ENCODE measurements around the gene PLXNA3.

The PLXNA3 gene

DNA sequence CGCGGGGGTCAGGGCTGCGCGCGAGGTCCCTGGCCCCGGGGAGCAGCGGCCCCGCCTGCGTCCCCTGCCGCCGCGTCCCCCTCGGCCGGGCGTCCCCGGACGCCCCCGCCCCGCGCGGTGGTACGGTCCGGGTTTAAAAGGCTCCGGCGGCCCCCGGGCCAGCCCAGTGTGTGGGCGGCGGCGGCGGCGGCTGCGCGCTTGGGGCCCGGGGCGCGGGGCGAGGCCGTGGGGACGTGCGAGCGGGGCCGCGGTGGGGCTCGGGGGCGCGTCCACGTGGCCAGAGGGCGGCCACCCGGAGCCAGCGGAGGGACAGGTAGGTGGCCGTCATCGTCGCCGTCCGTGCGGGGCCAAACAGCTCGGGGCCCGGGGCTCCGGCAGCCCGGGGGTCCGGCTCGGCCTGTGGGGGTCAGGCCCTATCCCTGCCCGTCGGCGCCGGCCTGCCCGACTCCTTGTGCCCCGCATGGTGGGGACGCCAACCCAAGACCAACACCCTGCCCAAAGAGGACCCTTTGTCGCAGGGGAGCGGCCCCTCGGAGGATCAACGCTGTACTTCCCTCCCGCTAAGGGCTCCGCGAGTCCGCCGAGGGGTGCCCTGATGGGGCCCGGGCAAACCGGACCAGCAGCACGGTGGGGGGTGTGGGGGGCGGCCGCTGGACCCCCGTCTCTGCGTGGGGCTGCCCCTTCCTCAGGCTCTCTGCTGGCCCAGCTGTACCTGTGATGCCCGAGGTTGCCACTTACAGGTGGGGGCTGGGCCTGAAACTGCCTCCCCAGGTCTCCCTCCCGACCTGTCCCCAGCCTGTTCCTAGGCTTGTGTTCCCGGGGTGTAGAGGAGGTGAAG, at the start of gene PLXNA3:
Gene PLXNA3, plus strand, starts transcription at position 166 of the 838 bp plus-strand sequence. CDS start 1,903 bp downstream, outside the sequence.
- DNase-seq, result peak; percentile 36 to 70 (median 59)

DNA sequence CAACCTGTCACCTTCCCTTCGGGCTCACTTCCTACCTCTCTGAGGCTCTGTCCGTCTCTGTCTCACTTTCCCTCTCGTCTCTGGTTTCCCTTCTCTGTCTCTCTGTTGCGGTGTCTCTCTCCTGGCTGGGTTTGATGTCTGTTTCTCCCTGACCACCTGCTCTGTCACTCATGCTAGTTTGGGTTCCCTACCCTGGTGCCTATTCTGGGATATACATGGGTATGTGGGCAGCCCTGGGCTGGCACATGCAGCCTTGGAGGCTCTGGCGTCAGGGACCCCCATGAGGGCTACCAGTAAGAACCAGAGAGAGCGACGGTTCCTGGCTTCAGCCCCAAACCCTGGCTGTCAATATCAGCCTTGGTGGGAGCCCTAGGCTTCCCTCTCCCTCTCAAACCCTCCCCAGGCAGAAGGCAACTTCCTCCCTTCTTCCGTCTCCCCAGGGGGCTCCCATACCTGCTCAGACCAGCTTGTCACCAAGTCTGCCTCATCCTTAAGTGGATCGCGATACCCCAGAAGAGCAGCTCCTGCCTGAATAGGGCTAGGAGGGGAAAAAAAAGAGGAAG, 49.3 kb upstream of the PLXNA3 start:
- no peak for DNase-seq

DNA sequence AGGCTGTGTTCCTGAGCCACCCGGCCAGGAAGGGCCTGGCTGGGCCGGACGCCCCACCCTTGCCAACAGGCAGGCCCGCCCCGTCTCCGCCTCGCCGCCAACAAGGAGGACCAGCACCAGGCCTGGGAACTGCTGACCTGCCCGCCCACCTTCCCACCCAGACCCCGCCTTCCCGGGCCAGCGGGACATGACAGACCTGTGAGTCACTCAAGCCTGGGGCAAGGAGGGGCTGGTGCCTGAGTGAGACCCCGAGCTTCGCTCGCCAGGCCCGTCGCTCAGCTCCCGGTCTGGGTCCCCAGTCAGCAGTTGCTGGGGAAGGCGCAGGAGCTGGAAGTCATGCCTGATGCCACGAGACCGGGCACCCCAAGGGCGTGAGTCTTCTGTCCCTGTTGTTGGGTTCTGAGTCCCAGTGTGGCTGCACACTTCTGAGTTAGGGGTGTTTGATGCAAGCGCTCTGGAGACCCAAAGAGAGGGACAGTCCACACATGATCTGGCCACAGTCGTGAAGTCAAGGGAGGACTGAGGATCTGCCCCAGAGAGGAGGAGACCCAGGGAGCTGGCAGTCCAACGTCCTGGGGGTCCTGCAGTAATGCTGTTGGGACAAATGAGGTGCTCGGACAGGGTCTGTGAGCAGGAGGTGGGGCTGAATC, 48.7 kb upstream of the PLXNA3 start, which contains the start of gene DNASE1L1:
Gene DNASE1L1, minus strand, starts transcription at position 33 of the 650 bp plus-strand sequence. CDS start 3,686 bp downstream, outside the sequence.
- no peak for DNase-seq

DNA sequence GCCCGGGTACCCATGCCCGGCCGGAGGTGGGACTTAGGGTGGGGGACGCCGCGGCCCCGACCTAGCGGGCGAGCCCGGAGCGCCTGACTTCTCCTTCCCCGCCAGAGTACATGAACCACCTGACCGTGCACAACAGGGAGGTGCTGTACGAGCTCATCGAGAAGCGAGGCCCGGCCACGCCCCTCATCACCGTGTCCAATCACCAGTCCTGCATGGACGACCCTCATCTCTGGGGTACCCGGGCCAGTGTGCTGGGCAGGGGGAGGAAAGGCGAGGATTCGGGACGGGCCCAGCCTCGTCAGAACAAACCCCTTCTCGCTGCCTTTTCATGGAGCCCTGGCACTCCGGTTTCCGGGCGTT, 46.1 kb upstream of the PLXNA3 start:
- peak in 2 of 6 experiments; percentile 27 to 47 for DNase-seq

DNA sequence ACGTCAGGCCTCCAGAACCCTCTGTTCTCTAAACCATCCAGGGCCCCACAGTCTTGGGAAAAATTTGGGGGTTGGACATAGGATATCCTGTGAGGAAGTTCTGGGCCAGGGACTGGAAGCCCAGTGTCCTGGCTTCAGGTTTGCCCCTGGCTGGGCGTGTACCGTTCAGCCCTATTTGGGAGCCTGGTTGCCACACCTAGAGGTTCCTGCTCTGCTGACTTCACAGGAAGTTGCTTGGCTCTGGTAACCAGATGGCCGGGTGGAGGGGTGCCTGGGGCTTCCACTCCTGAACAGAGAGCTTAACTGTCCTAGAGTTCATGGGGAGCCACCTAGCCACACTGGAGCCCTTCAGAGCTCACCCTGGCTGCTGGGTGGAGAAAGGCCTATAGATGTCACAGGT, 45.6 kb upstream of the PLXNA3 start:
- DNase-seq, result peak in 3 of 6 experiments; percentile 23 to 28 (median 25)

DNA sequence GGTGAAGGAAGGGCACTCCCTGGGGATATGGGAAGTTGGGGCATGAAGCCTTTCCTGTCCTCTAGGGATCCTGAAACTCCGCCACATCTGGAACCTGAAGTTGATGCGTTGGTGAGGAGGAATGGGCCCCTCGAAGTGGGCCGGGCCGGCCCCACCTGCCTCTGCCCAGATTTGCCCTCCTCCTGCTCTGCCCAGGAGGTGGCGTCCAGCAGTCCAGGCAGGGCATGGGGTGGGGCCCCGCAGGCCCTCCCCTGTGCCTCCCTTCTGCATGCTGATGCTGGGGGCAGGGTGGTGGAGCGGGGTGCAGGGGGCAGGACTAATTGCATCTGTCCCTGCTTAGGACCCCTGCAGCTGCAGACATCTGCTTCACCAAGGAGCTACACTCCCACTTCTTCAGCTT, 44.9 kb upstream of the PLXNA3 start:
- DNase-seq, result no peak

DNA sequence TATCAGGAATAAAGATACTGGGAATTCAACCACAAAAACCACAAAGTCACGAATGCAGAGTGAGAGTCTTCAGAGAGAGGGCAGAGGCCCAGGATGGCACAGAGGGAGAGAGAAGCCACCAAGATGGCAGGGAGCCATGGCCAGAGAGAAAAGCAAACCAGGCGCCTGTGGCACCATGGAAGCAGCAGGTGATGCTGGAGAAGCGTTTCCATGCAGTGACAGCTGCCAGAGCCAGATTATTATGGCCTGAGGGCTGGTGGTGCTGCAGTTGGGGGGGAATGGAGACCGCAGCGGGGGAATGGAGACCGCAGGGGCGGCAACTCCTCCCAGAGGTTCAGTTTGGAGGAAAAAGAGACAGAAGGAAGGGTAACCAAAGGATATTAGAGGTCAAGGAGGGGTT, 40.9 kb upstream of the PLXNA3 start:
- no peak for DNase-seq

DNA sequence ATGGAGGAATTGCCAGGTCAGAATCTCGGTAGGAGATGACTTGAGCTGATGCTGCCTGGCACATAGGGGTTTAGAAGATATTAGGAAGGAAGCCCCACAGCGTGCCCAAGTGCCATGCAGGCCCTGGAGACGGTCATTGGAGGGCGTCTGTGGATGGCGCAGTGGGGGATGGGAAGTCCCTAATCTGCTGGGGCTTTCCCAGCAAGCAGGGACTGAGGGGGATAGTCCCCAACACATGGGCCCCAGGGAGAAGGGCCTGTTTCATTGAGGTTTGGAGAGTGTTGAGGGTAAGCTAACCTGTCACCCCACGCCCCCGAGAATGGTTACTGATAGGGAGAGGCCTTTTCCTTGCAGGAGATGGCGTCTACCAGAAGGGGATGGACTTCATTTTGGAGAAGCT, 38.9 kb upstream of the PLXNA3 start:
- DNase-seq, result no peak

DNA sequence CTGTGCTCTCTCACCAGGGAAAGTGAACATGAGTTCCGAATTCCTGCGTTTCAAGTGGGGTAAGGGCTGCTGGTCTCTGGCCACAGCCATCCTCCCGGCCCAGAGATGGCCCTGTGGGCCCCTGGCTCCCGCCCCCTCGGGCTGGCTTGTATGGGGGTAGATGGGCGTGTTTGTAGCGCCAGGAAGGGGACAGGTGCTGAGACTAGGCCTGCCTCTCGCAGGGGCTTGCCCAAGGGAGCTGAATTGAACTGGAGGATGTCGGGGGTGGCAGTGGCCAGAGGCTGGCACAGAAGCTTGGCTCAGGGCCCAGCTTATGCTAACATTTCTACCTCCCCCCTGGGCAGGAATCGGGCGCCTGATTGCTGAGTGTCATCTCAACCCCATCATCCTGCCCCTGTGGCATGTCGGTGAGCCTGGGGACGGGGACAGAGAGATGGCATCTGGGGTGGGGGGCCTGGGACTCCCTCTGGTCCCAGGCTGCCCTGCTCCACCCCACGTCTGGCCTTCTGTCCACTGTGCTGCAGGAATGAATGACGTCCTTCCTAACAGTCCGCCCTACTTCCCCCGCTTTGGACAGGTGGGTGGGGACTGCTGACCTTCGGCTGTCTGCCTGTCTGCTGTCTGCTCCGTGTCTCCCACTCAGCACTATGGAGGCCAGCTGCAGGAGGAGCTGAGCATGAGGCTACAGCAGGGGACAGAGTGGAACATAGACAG, 38.2 kb upstream of the PLXNA3 start:
- no peak for DNase-seq

DNA sequence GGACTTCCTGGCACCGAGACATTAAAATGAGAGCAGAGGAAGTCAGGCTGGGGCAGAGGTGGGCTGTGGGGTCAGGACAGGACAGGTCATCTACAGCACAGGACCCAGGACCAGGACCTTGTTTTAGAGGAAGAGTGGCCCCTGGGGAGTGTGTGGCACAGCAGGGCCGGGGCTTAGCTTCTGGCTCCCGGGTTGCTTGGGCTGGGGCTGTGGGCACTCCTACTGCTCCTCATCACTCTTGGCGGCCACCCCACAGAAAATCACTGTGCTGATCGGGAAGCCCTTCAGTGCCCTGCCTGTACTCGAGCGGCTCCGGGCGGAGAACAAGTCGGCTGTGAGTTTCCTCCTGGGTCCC, 37.7 kb upstream of the PLXNA3 start:
- no peak for DNase-seq

DNA sequence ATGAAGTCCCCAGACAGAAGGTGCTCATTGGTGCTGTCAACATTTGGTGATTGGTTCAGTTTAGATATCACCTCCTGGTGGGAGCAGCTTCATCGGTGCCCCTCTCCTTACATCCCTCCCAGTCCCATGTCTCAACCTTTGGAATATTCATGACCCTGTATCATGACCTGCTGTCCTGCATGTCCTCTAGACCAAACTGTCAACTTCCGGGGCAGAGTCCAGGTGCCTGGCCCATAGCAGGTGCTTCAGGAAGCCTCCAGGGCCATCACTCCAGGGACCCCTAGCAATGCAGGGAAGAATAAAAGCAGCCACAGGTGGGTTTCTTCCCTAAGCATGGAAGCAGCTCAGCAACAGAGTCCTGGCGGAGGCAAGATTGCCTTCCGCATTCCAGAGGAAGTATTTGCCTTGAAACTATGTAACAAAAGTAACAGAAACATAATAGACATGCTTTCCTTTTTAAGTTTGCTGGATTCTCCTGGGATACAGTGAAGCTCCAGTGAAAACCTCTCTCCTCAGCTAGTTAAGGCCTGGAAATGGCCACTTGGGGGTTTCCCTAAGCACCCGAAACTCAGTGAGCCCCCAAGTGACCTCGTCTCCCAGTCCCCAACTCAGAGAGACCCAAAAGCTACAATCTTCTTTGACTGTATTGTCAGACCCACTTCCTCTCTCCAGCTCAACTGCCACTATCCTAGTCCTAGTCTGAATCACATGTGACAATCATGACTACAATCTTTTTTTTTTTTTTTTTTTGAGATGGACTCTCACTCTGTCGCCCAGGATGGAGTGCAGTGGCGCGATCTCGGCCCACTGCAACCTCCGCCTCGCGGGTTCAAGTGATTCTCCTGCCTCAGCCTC, 30.9 kb upstream of the PLXNA3 start:
- no peak for DNase-seq

DNA sequence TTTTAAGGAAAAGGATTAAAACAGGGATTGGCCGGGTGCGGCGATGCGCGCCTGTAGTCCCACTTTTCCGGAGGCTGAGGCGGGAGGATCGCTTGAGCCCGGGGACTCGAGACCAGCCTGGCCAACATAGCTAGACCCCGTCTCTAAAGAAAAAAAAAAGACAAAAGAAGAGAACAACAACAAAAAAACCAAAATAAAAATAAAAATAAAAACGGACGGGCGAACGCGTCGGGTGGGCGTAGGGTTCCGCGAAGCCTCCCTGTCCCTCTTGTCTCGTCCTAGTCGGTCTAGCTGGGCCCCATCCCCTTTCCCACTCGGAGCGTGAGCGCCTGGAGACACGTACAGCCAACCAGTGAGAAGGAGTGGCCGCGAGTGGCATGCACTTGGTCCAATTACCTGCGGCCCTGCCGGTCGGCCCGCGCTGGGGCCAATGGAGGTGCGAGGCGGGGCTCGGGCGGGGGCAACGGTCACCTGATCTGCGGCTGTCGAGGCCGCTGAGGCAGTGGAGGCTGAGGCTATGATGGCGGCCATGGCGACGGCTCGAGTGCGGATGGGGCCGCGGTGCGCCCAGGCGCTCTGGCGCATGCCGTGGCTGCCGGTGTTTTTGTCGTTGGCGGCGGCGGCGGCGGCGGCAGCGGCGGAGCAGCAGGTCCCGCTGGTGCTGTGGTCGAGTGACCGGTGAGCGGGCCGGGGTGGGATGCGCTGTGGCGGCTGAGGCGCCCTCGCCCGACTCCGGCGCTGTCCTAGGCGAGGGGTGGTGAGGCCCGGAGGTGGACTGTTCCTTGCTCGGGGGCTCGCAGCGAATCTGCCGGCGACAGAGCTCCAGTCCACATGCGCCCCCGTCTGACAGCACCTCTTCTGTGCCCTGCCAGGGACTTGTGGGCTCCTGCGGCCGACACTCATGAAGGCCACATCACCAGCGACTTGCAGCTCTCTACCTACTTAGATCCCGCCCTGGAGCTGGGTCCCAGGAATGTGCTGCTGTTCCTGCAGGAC, 29.6 kb upstream of the PLXNA3 start, which contains the start of gene ATP6AP1:
Gene ATP6AP1, plus strand, starts transcription at position 502 of the 996 bp plus-strand sequence. Its CDS starts 16 bp downstream, at position 518.
- peak; percentile 71 to 85 (median 76) for DNase-seq

DNA sequence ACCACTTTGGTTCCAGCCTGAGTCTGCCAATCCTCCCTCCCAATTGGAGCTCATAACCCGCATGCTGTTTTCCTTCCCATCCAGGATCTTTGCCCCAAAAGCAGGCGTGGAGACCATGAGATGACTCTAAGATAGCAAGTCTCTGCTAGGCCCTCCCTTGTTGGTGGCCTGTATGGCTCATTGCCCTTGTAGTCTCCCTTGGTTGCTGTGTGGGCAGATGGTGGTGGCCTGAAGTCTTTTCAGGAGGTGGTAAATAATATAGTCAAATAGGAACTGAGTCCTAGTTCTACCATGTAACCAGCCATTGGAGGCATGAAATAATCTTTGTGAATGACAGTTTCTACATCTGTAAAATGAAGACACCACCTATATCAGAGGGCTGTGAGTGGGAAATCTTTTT, 28.4 kb upstream of the PLXNA3 start:
- no peak for DNase-seq

DNA sequence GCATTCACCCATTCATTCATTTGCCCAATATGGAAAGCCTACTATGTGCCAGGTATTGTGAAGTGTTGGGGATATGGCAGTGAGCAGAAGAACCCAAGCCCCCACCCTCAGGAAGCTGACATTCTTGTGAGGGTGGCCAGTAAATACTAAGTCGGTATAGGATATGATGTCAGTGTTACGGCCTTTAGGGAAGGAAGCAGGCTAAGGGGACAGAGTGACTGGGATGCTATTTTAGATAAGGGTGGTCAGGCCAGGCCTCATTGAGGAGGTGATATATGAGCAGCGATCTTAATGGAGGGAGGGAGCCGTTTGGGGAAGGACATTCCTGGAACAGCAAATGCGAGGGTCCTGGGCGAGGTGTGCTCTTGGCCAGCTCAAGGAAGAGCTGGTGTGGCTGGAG, 27.6 kb upstream of the PLXNA3 start:
- no peak for DNase-seq

DNA sequence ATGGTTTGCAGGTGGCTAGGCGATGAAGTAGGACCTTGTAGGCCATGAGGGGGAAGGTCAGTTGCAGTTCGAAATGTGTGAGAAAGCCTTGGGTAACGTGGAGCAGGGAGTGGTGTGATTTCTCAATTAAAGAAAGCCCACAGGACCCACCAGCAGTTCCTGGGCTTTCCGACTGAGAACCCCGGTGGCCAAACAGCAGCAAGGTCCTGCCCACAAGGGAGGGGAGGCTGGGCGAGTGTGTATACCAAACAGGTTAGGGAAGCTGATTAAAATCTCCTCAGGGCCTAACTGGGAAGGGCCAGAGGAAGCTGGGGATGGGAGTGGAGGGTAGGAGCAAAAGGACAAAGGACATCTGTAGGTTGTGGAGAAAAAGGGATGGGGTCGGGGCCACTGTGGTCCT, 27.2 kb upstream of the PLXNA3 start:
- DNase-seq, result no peak

DNA sequence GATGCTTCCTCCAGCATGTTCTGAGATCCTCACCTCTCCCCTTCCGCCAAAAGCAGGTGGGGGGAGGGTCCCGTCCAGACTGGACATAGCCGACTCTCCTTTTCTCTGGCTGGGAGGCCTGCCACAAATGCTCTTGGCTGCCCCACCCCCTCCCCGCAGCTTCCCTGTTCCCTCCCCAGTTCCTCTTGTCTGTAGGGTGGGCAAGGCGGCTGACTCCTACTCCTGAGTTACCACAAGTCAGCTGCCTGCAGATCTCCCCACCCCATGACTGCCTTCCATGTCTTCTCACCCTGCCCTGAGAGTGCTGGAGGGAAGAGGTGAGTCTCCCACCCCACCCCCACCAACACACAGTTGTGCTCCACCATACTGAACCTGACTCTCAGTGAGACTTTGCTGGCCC, 26.7 kb upstream of the PLXNA3 start:
- DNase-seq, result no peak

DNA sequence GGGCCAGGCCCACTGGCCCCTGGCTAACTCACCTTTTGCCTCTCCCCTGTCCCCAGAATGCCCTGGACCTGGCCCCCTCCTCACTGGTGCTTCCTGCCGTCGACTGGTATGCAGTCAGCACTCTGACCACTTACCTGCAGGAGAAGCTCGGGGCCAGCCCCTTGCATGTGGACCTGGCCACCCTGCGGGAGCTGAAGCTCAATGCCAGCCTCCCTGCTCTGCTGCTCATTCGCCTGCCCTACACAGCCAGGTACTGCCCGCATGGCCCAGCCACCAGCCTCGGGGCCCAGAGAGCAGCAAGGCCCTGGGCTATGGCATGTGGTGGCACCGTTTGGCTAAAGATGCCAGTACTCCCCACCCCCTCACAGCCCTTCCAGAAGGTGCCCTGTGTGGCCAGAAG, 25.9 kb upstream of the PLXNA3 start:
- DNase-seq, result no peak

DNA sequence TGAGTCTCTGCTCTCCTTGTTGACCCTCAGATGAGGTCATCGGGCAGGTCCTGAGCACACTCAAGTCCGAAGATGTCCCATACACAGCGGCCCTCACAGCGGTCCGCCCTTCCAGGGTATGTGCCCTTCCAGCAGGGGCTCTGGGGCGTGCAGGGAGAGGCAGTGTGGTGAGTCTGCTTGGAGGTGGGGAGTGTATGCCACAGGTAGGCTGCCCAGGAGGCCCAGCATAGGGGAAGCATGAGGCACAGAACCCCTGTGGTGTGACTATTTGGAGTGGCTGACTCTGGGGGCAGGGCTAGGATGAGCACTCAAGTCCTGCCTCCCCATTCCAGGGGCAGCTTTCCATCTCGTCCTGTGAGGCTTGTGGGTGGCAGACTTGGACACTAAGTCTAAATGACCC, 24.5 kb upstream of the PLXNA3 start:
- no peak for DNase-seq

DNA sequence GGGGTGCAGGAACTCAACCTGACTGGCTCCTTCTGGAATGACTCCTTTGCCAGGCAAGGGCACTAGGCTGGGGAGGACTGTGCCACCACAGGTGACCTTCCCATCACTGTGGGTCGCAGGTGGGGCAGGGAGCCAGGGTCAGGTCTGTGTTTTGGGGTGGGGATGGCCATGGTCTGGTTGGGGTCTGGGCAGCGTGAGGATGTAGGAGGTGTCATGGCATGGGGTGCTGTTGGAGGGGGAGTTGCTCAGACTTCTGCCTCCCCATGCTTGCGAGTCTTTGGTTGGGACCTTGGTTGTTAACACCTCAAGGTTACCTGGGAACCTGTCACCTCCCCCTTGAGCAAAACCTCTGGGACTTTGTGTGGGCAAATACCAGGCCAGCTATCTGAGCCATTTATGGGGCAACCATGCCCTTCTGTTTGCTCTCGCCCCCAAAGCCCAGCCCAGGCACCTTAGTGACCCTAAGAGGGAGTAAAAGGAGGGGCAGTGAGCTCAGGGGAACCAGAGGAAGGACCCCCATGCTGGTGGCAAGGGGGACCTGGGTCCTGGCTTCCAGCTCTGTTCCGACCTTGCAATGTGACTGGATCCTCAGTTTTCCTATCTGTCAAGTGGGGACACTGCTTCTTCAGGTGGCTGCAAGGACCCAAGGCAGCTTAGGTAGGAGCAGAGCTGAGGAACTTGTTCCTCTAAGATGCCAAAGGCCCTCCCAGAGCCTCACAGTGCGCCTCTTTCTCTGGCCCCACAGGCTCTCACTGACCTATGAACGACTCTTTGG, 23.5 kb upstream of the PLXNA3 start:
- no peak for DNase-seq

DNA sequence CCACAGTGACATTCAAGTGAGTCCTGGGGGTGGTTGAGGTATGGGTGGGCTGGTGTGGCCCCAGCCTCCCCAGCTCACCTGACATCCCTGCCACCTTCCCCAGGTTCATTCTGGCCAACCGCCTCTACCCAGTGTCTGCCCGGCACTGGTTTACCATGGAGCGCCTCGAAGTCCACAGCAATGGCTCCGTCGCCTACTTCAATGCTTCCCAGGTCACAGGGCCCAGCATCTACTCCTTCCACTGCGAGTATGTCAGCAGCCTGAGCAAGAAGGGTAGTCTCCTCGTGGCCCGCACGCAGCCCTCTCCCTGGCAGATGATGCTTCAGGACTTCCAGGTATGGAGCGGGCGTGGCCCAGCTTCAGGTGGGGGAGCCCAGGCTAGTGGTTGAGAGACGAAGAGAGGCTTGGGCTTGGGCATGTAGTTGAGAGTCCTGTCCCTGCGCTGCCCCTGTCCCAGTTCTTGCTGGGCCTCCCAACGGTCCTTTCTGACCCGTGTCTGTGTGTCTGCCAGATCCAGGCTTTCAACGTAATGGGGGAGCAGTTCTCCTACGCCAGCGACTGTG, 22.8 kb upstream of the PLXNA3 start:
- no peak for DNase-seq
